B cell (primary cell): ENCODE results near the gene CUBN. TPM values are rescaled to one million over a fixed set of nuclear protein-coding genes. Genes with fewer than 3 reads are reported as not detected.

Source experiments
- ATAC-seq: fragments of 200-7000 bp; cut with Tn5 transposase; one replicate; pipeline ENCODE4 v1.10.0; 2021; ENCODE audit warnings: low read depth, mild to moderate bottlenecking, moderate number of reproducible peaks, moderate library complexity
- CTCF ChIA-PET: fragments of 350-600 bp; sonication (Branson Sonifier 250); formaldehyde crosslinking; loops from one replicate; lab custom pipeline; 2021; ENCODE audit warnings: antibody characterized with exemption, inconsistent platforms; lab: Charles Lee
- POLR2A ChIA-PET: fragments of 350-600 bp; sonication (Branson Sonifier 250); formaldehyde crosslinking; loops from one replicate; lab custom pipeline; 2021; ENCODE audit warnings: antibody characterized with exemption; lab: Charles Lee
- DNase-seq: peaks from one replicate; pipeline ENCODE4 v3.0.0; 2013
- H2AFZ ChIP-seq: 2 replicates; pipeline ENCODE4 v1.6.1; 2012; ENCODE audit warnings: mild to moderate bottlenecking, low read depth, low read length; ENCODE audit not compliant: insufficient read depth, poor library complexity, severe bottlenecking
- H3K27ac ChIP-seq, 2 donors: 1 replicate in 1 of 2; 2 replicates in 1 of 2; pipeline ENCODE4 v1.5.1; 2012 to 2013; ENCODE audit warnings: low read length in 2 of 2, mild to moderate bottlenecking in 2 of 2, moderate library complexity in 1 of 2
- H3K27me3 ChIP-seq, 4 experiments: fragments of 200-600 bp in 1 of 4; sonication (generic) in 1 of 4; replicated peaks in 1 of 4; 1 replicate in 2 of 4; 2 replicates in 2 of 4; pipeline versions ENCODE4 v1.6.1 to v1.7.0; 2013 to 2016; ENCODE audit warnings: low read length in 3 of 4, mild to moderate bottlenecking in 2 of 4, mixed read lengths in 1 of 4, moderate library complexity in 1 of 4; ENCODE audit not compliant: insufficient read depth in 4 of 4, control insufficient read depth in 3 of 4; ENCODE audit errors: control extremely low read depth in 1 of 4
- H3K36me3 ChIP-seq, 2 experiments: replicated peaks in 1 of 2; 1 replicate in 1 of 2; 2 replicates in 1 of 2; pipeline versions ENCODE4 v1.6.1 to v1.7.1; 2013; ENCODE audit warnings: low read length in 1 of 2; ENCODE audit not compliant: insufficient read depth in 2 of 2, control insufficient read depth in 1 of 2; ENCODE audit errors: control extremely low read depth in 1 of 2, extremely low read depth in 1 of 2
- H3K4me1 ChIP-seq, 2 donors: fragments of 200-600 bp in 1 of 2; sonication (generic) in 1 of 2; 1 replicate in 1 of 2; 2 replicates in 1 of 2; pipeline versions ENCODE4 v1.5.1 to v1.6.1; 2013 to 2017; ENCODE audit warnings: low read length in 2 of 2; ENCODE audit not compliant: control insufficient read depth in 2 of 2, insufficient read depth in 2 of 2
- H3K4me2 ChIP-seq: replicated peaks from 2 replicates; pipeline ENCODE3; 2012; ENCODE audit warnings: mild to moderate bottlenecking, low read depth, low read length; ENCODE audit not compliant: poor library complexity, severe bottlenecking
- H3K4me3 ChIP-seq, 5 experiments: fragments of 200-600 bp in 1 of 5; sonication (generic) in 1 of 5; 1 replicate in 3 of 5; 2 replicates in 2 of 5; pipeline versions ENCODE4 v1.5.1 to v1.7.0; 2011 to 2016; ENCODE audit warnings: low read length in 4 of 5, mild to moderate bottlenecking in 4 of 5, low read depth in 2 of 5, control low read depth in 1 of 5, moderate library complexity in 1 of 5; ENCODE audit not compliant: insufficient read depth in 1 of 5; ENCODE audit errors: control extremely low read depth in 1 of 5, extremely low read depth in 1 of 5
- H3K79me2 ChIP-seq: fragments of 200-600 bp; sonication (generic); one replicate; pipeline ENCODE4 v1.6.0; 2016; ENCODE audit warnings: low read length; ENCODE audit not compliant: control insufficient read depth, insufficient read depth
- H3K9ac ChIP-seq: fragments of 200-600 bp; sonication (generic); 2 replicates; pipeline ENCODE4 v1.6.1; 2017; ENCODE audit warnings: mild to moderate bottlenecking, low read length, moderate library complexity
- H3K9me3 ChIP-seq, 3 donors: one replicate each; pipeline versions ENCODE4 v1.6.1 to v1.7.1; 2013; ENCODE audit warnings: low read length in 2 of 3; ENCODE audit not compliant: control insufficient read depth in 2 of 3, insufficient read depth in 1 of 3; ENCODE audit errors: control extremely low read depth in 1 of 3
- H4K20me1 ChIP-seq: 2 replicates; pipeline ENCODE4 v1.6.0; 2012; ENCODE audit warnings: mild to moderate bottlenecking, low read length; ENCODE audit not compliant: insufficient read depth, control insufficient read depth, poor library complexity, severe bottlenecking
- H3K27ac Mint-ChIP-seq: one replicate; pipeline ENCODE4 v1.8.0; 2021; ENCODE audit warnings: mixed read lengths
- H3K27me3 Mint-ChIP-seq: one replicate; pipeline ENCODE4 v1.8.0; 2021; ENCODE audit warnings: mixed read lengths
- H3K4me1 Mint-ChIP-seq: one replicate; pipeline ENCODE4 v1.8.0; 2021; ENCODE audit warnings: mixed read lengths
- H3K4me3 Mint-ChIP-seq: one replicate; pipeline ENCODE4 v1.8.0; 2021; ENCODE audit warnings: mixed read lengths
- H3K9me3 Mint-ChIP-seq: one replicate; pipeline ENCODE4 v1.8.0; 2022; ENCODE audit warnings: mixed read lengths; ENCODE audit not compliant: insufficient read depth
- EZH2 ChIP-seq: IDR thresholded peaks from 2 replicates; pipeline ENCODE4 v1.6.1; 2012; ENCODE audit warnings: borderline replicate concordance, low read depth, mild to moderate bottlenecking, moderate library complexity, low read length; ENCODE audit not compliant: insufficient read depth, poor library complexity, severe bottlenecking
- WGBS: methylation state at CpG from one replicate; pipeline ENCODE4 v1.1.5; 2013; ENCODE audit warnings: missing lambda C conversion rate; ENCODE audit not compliant: insufficient coverage; 5-methylcytosine and 5-hydroxymethylcytosine counted together
- intact Hi-C: fragments of 100-400 bp; cut with micrococcal nuclease; formaldehyde crosslinking; loops from one replicate; pipeline ENCODE4 v1.10.0; 2022
- polyA plus RNA-seq: library from polyadenylated mRNA; depleted of rRNA; stranded (reverse); fragments of >200 nt; gene quantifications from 2 replicates; pipeline ENCODE4 v1.2.3, GENCODE V29; 2012
- total RNA-seq, 2 donors: library from RNA; stranded (reverse); fragments of 120-200 nt in 1 of 2; gene quantifications; 1 replicate in 1 of 2; 2 replicates in 1 of 2; pipeline versions ENCODE4 v1.2.3 to v1.2.4, GENCODE V29; 2013 to 2022
- TF ChIP-seq, protein P1 (sequence below): fragments of 200-600 bp; IDR thresholded peaks from one replicate; pipeline ENCODE4 v1.8.0; 2022; ENCODE audit warnings: antibody characterized with exemption, mild to moderate bottlenecking

Gene CUBN
- total and polyA plus RNA-seq, 2 donors (not counting 1 experiment from before 2014, with no cell fraction given), result 4.2 to 5.7 TPM

- H3K27me3 Mint-ChIP-seq, result peaks cover 3% of the 10 kb centered on the region
- no peaks in the 10 kb centered on the region for H3K9me3 Mint-ChIP-seq
- no peaks in the 10 kb centered on the region for H3K36me3 ChIP-seq
- no peak overlapping the region for H2AFZ ChIP-seq
- ATAC-seq, result no peak
- no peak for DNase-seq
- no peaks in the 10 kb centered on the region for H3K79me2 ChIP-seq
- no peak overlapping the region for H3K4me3 ChIP-seq
- WGBS, result 98% methylated on average over 6 of the region's 6 CpGs
- intact Hi-C loops, result loop anchor here (10.0 kb wide), 1 partner anchor 212 kb away; no protein-coding TSS in a partner anchor
- TF ChIP-seq, protein P1, sequence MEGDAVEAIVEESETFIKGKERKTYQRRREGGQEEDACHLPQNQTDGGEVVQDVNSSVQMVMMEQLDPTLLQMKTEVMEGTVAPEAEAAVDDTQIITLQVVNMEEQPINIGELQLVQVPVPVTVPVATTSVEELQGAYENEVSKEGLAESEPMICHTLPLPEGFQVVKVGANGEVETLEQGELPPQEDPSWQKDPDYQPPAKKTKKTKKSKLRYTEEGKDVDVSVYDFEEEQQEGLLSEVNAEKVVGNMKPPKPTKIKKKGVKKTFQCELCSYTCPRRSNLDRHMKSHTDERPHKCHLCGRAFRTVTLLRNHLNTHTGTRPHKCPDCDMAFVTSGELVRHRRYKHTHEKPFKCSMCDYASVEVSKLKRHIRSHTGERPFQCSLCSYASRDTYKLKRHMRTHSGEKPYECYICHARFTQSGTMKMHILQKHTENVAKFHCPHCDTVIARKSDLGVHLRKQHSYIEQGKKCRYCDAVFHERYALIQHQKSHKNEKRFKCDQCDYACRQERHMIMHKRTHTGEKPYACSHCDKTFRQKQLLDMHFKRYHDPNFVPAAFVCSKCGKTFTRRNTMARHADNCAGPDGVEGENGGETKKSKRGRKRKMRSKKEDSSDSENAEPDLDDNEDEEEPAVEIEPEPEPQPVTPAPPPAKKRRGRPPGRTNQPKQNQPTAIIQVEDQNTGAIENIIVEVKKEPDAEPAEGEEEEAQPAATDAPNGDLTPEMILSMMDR, result no peak
- no peak for TF ChIP-seq EZH2
- no peak overlapping the region for H3K4me2 ChIP-seq
- POLR2A ChIA-PET, result interaction anchor here (0.7 kb wide), 1 partner anchor 582 kb away, joined by 8 read pairs; no protein-coding TSS in a partner anchor
- no peaks in the 10 kb centered on the region for H4K20me1 ChIP-seq
- CTCF ChIA-PET, result interaction anchor here (0.6 to 0.7 kb wide), 2 partner anchors 413 to 593 kb away, joined by 3 read pairs; no protein-coding TSS in a partner anchor
- peaks cover 22% of the 10 kb centered on the region for H3K4me1 Mint-ChIP-seq
- no peak overlapping the region for H3K9ac ChIP-seq
- H3K9me3 ChIP-seq, result peaks cover 0 to 3% (median 0%) of the 10 kb centered on the region in 3 donors
- H3K4me1 ChIP-seq, result peaks cover 8 to 16% of the 10 kb centered on the region in 2 donors
- H3K27ac ChIP-seq, result no peak overlapping the region
- H3K4me3 Mint-ChIP-seq, result no peak overlapping the region
- H3K27ac Mint-ChIP-seq, result no peak overlapping the region
- no peaks in the 10 kb centered on the region for H3K27me3 ChIP-seq
Observed at GRCh38 chr10:17022466-17022825, 107.2 kb downstream of the CUBN start.

DNA sequence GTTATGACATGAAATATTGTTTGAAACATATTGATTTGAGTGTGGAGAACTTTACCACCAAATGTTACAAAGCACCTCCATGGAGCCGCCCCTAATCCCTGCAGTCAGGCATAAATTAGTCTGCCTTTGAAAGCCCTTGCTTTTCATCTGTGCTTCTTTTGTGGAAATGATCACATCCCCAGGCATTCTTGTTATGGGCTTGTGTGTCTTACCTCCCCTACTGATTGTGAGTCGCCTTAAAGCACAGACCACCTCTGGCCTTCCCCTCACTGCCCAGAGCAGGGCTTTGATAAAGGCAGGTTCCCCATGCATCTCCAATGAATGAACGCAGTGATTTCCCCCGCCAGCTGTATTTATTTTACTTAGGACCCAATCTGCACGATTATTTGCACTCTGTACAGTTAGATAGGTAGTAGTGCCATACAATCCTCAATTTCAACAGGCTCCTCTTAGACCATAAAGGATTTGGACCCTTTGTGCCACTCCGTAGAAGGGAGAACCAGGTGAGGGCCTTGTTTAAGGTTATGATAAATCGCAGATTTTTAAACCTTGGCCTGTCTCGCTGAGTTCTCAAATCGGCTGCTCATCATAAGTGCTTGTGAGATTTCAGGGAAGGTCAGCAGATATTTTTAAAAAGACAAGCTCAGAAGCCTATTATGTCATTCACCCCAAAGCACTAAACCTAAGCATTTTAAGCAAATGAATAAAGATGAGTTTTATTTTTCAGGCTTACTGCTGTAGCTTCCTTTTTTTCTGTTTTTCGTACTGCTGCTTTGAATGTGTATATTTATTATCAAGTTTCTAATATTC lies 107.8 kb downstream of the CUBN start:
- Histone ChIP-seq H3K36me3 (no peaks in the 10 kb centered on the region), H3K9me3 (peaks cover 0 to 3% (median 0%) of the 10 kb centered on the region in 3 donors), H2AFZ (no peak overlapping the region), H3K27me3 (no peaks in the 10 kb centered on the region), H4K20me1 (no peaks in the 10 kb centered on the region), H3K4me2 (no peak overlapping the region), H3K4me1 (peaks cover 8 to 16% of the 10 kb centered on the region in 2 donors), H3K9ac (no peak overlapping the region), H3K4me3 (no peak overlapping the region), H3K79me2 (no peaks in the 10 kb centered on the region), H3K27ac (no peak overlapping the region)
- no peak overlapping the region for H3K27ac Mint-ChIP-seq
- H3K4me3 Mint-ChIP-seq, result no peak overlapping the region
- peaks cover 19% of the 10 kb centered on the region for H3K4me1 Mint-ChIP-seq
- TF ChIP-seq, protein P1, result no peak
- no peak for TF ChIP-seq EZH2
- DNase-seq (no peak), ATAC-seq (no peak)
- intact Hi-C loops, result loop anchor here (10.0 kb wide), 1 partner anchor 213 kb away; no protein-coding TSS in a partner anchor
- peaks cover 3% of the 10 kb centered on the region for H3K27me3 Mint-ChIP-seq
- ChIA-PET POLR2A (no interaction called here), CTCF (interaction anchor here (0.6 kb wide), 1 partner anchor 414 kb away, joined by 3 read pairs; no protein-coding TSS in a partner anchor)
- no peaks in the 10 kb centered on the region for H3K9me3 Mint-ChIP-seq
- 100% methylated on average over 2 of the region's 10 CpGs for WGBS
